OCI-LY1 (cell line): ENCODE data around the gene SCYL2.

Experiments used
- H2AFZ ChIP-seq: fragments of 200-600 bp; sonication (generic), shearing (Covaris generic); 2 replicates; pipeline ENCODE4 v1.6.0; 2014; ENCODE audit warnings: antibody characterized with exemption, mild to moderate bottlenecking, low read length
- H3F3A ChIP-seq: fragments of 200-600 bp; sonication (generic), shearing (Covaris generic); 2 replicates; pipeline ENCODE4 v1.6.0; 2014; ENCODE audit warnings: mild to moderate bottlenecking, antibody characterized with exemption, low read length, moderate library complexity; ENCODE audit not compliant: insufficient read depth
- H3K27ac ChIP-seq: fragments of 200-600 bp; sonication (generic); 2 replicates; pipeline ENCODE4 v1.5.1; 2014; ENCODE audit warnings: low read length, mixed run types, mild to moderate bottlenecking, low read depth; ENCODE audit not compliant: poor library complexity, severe bottlenecking
- H3K27me3 ChIP-seq: fragments of 200-600 bp; sonication (generic); 2 replicates; pipeline ENCODE4 v1.6.0; 2014; ENCODE audit warnings: antibody characterized with exemption, mild to moderate bottlenecking, low read length, moderate library complexity; ENCODE audit not compliant: insufficient read depth
- H3K36me3 ChIP-seq: fragments of 200-600 bp; sonication (generic); 2 replicates; pipeline ENCODE4 v1.6.1; 2014; ENCODE audit warnings: mild to moderate bottlenecking, antibody characterized with exemption, low read length, moderate library complexity, mixed read lengths; ENCODE audit not compliant: insufficient read depth
- H3K4me1 ChIP-seq: fragments of 200-600 bp; sonication (generic); 2 replicates; pipeline ENCODE4 v1.5.1; 2014; ENCODE audit warnings: mild to moderate bottlenecking, low read length, moderate library complexity; ENCODE audit not compliant: insufficient read depth, severe bottlenecking
- H3K4me2 ChIP-seq: fragments of 200-600 bp; sonication (generic), shearing (Covaris generic); 2 replicates; pipeline ENCODE4 v1.6.1; 2014; ENCODE audit warnings: low read length
- H3K4me3 ChIP-seq: fragments of 200-600 bp; sonication (generic); 2 replicates; pipeline ENCODE4 v1.5.1; 2014; ENCODE audit warnings: low read length, low read depth, mild to moderate bottlenecking, mixed read lengths; ENCODE audit not compliant: poor library complexity, severe bottlenecking
- H3K79me2 ChIP-seq: fragments of 200-600 bp; shearing (Covaris generic); 2 replicates; pipeline ENCODE4 v1.6.1; 2016; ENCODE audit warnings: mixed run types, low read length, mixed read lengths; ENCODE audit not compliant: insufficient read depth
- H3K9ac ChIP-seq: fragments of 200-600 bp; sonication (generic), shearing (Covaris generic); 2 replicates; pipeline ENCODE4 v1.6.1; 2014; ENCODE audit warnings: mild to moderate bottlenecking, low read length, mixed read lengths
- H3K9me2 ChIP-seq: fragments of 200-600 bp; sonication (generic), shearing (Covaris generic); 2 replicates; pipeline ENCODE4 v1.6.1; 2014; ENCODE audit warnings: low read depth, mild to moderate bottlenecking, low read length, mixed read lengths
- H3K9me3 ChIP-seq: fragments of 200-600 bp; shearing (Covaris generic); 2 replicates; pipeline ENCODE4 v1.6.1; 2014; ENCODE audit warnings: low read length, mixed read lengths
- H4K20me1 ChIP-seq: fragments of 200-600 bp; sonication (generic), shearing (Covaris generic); 2 replicates; pipeline ENCODE4 v1.6.0; 2016; ENCODE audit warnings: mild to moderate bottlenecking, low read length; ENCODE audit not compliant: insufficient read depth
- CTCF ChIP-seq: fragments of 200-600 bp; sonication (generic), shearing (Covaris generic); IDR thresholded peaks from 2 replicates; pipeline ENCODE4 v1.5.1; 2017; ENCODE audit warnings: mild to moderate bottlenecking, antibody characterized with exemption, low read length, moderate library complexity, mixed read lengths
- EZH2 ChIP-seq: fragments of 200-600 bp; sonication (generic), shearing (Covaris generic); IDR thresholded peaks from 2 replicates; pipeline ENCODE4 v1.8.0; 2017; ENCODE audit warnings: borderline replicate concordance, mixed run types, mild to moderate bottlenecking, antibody characterized with exemption, low read length, moderate library complexity, mixed read lengths

Gene SCYL2

GRCh38 chr12:100372853-100373640, 106.1 kb downstream of the SCYL2 start:
- H3K4me3 ChIP-seq, result no peak overlapping the region
- no peak overlapping the region for H2AFZ ChIP-seq
- TF ChIP-seq EZH2 (no peak), CTCF (no peak)
- no peaks in the 10 kb centered on the region for H3K9me3 ChIP-seq
- H3K4me1 ChIP-seq, result no peaks in the 10 kb centered on the region
- no peaks in the 10 kb centered on the region for H3K9me2 ChIP-seq
- no peaks in the 10 kb centered on the region for H3K36me3 ChIP-seq
- no peak overlapping the region for H3K27ac ChIP-seq
- H3K79me2 ChIP-seq, result no peaks in the 10 kb centered on the region
- H3K9ac ChIP-seq, result no peak overlapping the region
- H3K4me2 ChIP-seq, result no peak overlapping the region
- no peaks in the 10 kb centered on the region for H3F3A ChIP-seq
- H4K20me1 ChIP-seq, result no peaks in the 10 kb centered on the region
- no peaks in the 10 kb centered on the region for H3K27me3 ChIP-seq

GRCh38 chr12:100375038-100375735, 108.2 kb downstream of the SCYL2 start:
- Histone ChIP-seq H3K27me3 (no peaks in the 10 kb centered on the region), H3K9me2 (no peaks in the 10 kb centered on the region), H3K9me3 (no peaks in the 10 kb centered on the region), H2AFZ (no peak overlapping the region), H3K36me3 (no peaks in the 10 kb centered on the region), H4K20me1 (no peaks in the 10 kb centered on the region), H3K4me1 (no peaks in the 10 kb centered on the region), H3K4me3 (no peak overlapping the region), H3K79me2 (no peaks in the 10 kb centered on the region), H3K4me2 (no peak overlapping the region), H3K9ac (no peak overlapping the region), H3F3A (no peaks in the 10 kb centered on the region), H3K27ac (no peak overlapping the region)
- no peak for TF ChIP-seq EZH2

- H3K9me3 ChIP-seq, result no peaks in the 10 kb centered on the region
- no peak overlapping the region for H3K9ac ChIP-seq
- no peaks in the 10 kb centered on the region for H3K27me3 ChIP-seq
- no peaks in the 10 kb centered on the region for H3F3A ChIP-seq
- H3K4me2 ChIP-seq, result no peak overlapping the region
- no peaks in the 10 kb centered on the region for H3K4me1 ChIP-seq
- H3K4me3 ChIP-seq, result no peak overlapping the region
- no peaks in the 10 kb centered on the region for H4K20me1 ChIP-seq
- H3K9me2 ChIP-seq, result no peaks in the 10 kb centered on the region
- no peak overlapping the region for H3K27ac ChIP-seq
- H3K36me3 ChIP-seq, result no peaks in the 10 kb centered on the region
- H2AFZ ChIP-seq, result no peak overlapping the region
- no peaks in the 10 kb centered on the region for H3K79me2 ChIP-seq
- no peak for TF ChIP-seq EZH2
- TF ChIP-seq CTCF, result no peak
These were observed 109.2 kb downstream of the SCYL2 start for GRCh38 chr12:100376161-100376560.
